Cardiac muscle cell (in vitro differentiated cells and primary cell): ENCODE measurements around the gene SSBP3. TPM values are rescaled to one million over a fixed set of nuclear protein-coding genes. Genes with fewer than 3 reads are reported as not detected.

Source experiments
- DNase-seq, 2 donors: peaks; one replicate each; pipeline versions ENCODE4 v3.0.0 to v3.0.0-alpha.2; 2010 to 2017; ENCODE audit warnings: low read depth in 1 of 2, low spot score in 1 of 2
- H3K27ac ChIP-seq: fragments of 200-600 bp; sonication (generic); 2 replicates; pipeline ENCODE4 v1.5.1; 2016
- H3K27me3 ChIP-seq: fragments of 200-600 bp; sonication (generic); 2 replicates; pipeline ENCODE4 v1.6.0; 2016; ENCODE audit warnings: control low read depth
- H3K36me3 ChIP-seq: fragments of 200-600 bp; sonication (generic); 2 replicates; pipeline ENCODE4 v1.5.1; 2016; ENCODE audit warnings: control low read depth
- H3K4me1 ChIP-seq: fragments of 200-600 bp; sonication (generic); 2 replicates; pipeline ENCODE4 v1.8.1; 2017; ENCODE audit warnings: low read depth, mild to moderate bottlenecking, mixed run types
- H3K4me3 ChIP-seq: fragments of 200-600 bp; sonication (generic); 2 replicates; pipeline ENCODE4 v1.5.1; 2016; ENCODE audit warnings: mild to moderate bottlenecking
- H3K9me3 ChIP-seq: fragments of 200-600 bp; sonication (generic); 2 replicates; pipeline ENCODE4 v1.5.1; 2017; ENCODE audit warnings: low read depth, mild to moderate bottlenecking, control low read depth
- CTCF ChIP-seq: IDR thresholded peaks from 2 replicates; pipeline ENCODE4 v1.5.1; 2012; ENCODE audit warnings: low read depth, mild to moderate bottlenecking, low read length
- polyA plus RNA-seq: library from polyadenylated mRNA; unstranded; fragments of >200 nt; fragmentation: Nextera tagmentation; extraction: Ambion mirVana; gene quantifications from 2 replicates; pipeline ENCODE4 v1.2.1, GENCODE V29; 2016
- total RNA-seq: library from RNA; depleted of rRNA; stranded (reverse); fragments of >200 nt; gene quantifications from 2 replicates; pipeline ENCODE4 v1.2.3, GENCODE V29; 2016

SSBP3 gene
- total and polyA plus RNA-seq, 2 experiments from 2014 or later: 40.2 to 81.0 TPM

DNA sequence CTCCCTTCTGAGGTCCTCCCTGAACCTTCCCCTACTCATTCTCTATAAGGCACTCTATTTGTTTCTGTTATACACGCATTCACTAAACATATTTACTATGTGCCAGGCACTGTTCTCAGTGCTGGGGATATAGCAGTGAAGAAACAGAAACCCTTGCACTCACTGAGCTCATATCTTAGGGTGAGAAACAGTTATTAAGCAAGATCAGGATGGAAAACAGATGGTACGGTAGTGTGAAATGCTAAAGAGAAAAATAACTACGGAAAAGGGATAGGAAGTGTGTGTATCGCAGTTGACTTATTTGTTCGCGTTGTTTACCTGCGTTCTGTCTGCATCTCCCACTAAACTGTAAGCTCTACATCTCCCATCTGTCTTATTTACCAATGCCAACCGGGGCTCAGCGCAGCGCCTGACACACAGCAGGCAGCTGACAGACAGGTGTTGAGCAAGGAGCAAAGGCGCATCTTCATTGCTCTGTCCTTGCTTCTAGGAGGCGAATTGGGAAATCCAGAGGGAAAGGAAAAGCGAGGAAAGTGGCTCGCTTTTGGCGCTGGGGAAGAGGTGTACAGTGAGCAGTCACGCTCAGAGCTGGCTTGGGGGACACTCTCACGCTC, 206.9 kb downstream of the SSBP3 start:
- DNase-seq: no peak
- no peak for TF ChIP-seq CTCF
- peak overlapping the region; percentile 60 for H3K4me3 ChIP-seq
- no peak overlapping the region for H3K27ac ChIP-seq
- H3K27me3 ChIP-seq: no peaks in the 10 kb centered on the region
- H3K36me3 ChIP-seq: no peaks in the 10 kb centered on the region
- peaks cover 9% of the 10 kb centered on the region for H3K4me1 ChIP-seq
- no peaks in the 10 kb centered on the region for H3K9me3 ChIP-seq

GRCh38 chr1:54193453-54193852, 212.7 kb downstream of the SSBP3 start:
- no peak for DNase-seq

DNA sequence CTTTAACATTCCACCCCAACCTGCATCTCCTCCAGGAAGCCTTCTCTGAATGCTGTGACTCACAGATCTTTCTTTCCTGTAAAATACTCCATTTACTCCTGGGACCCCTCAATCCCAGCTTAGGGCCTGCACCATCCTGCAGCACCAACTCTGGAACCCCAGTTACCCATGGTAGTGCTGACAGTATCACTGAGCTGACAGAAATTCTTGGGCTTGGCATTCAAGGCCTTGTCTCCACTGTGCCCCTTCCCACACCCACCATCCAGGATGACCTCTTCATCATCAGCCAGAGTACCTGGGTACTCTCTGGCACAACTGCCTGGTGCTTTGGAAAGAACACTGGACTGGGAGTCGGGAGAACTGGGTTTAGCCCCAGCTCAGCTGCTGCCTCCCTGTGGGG, 214.7 kb downstream of the SSBP3 start:
- Histone ChIP-seq H3K9me3 (no peaks in the 10 kb centered on the region), H3K36me3 (no peaks in the 10 kb centered on the region), H3K27me3 (no peaks in the 10 kb centered on the region), H3K27ac (no peak overlapping the region), H3K4me3 (no peak overlapping the region), H3K4me1 (no peaks in the 10 kb centered on the region)
- DNase-seq: no peak
- TF ChIP-seq CTCF: no peak

More at GRCh38 chr1:54193453-54193852, 212.7 kb downstream of the SSBP3 start:
- Histone ChIP-seq H3K27me3 (no peaks in the 10 kb centered on the region), H3K4me1 (no peaks in the 10 kb centered on the region), H3K36me3 (no peaks in the 10 kb centered on the region), H3K9me3 (no peaks in the 10 kb centered on the region), H3K27ac (no peak overlapping the region), H3K4me3 (no peak overlapping the region)
- TF ChIP-seq CTCF: no peak

- no peaks in the 10 kb centered on the region for H3K36me3 ChIP-seq
- no peak for DNase-seq
- TF ChIP-seq CTCF: no peak
Observed at GRCh38 chr1:54190526-54190925, 215.7 kb downstream of the SSBP3 start.

GRCh38 chr1:54188291-54188690, 217.9 kb downstream of the SSBP3 start:
- no peak for DNase-seq
- H3K9me3 ChIP-seq: no peaks in the 10 kb centered on the region
- H3K36me3 ChIP-seq: no peaks in the 10 kb centered on the region
- no peak overlapping the region for H3K27ac ChIP-seq
- H3K4me1 ChIP-seq: no peaks in the 10 kb centered on the region
- no peak overlapping the region for H3K4me3 ChIP-seq
- H3K27me3 ChIP-seq: no peaks in the 10 kb centered on the region
- no peak for TF ChIP-seq CTCF

More at GRCh38 chr1:54190526-54190925, 215.7 kb downstream of the SSBP3 start:
- no peaks in the 10 kb centered on the region for H3K27me3 ChIP-seq
- H3K27ac ChIP-seq: no peak overlapping the region
- H3K4me1 ChIP-seq: no peaks in the 10 kb centered on the region
- no peak overlapping the region for H3K4me3 ChIP-seq
- no peaks in the 10 kb centered on the region for H3K9me3 ChIP-seq

DNA sequence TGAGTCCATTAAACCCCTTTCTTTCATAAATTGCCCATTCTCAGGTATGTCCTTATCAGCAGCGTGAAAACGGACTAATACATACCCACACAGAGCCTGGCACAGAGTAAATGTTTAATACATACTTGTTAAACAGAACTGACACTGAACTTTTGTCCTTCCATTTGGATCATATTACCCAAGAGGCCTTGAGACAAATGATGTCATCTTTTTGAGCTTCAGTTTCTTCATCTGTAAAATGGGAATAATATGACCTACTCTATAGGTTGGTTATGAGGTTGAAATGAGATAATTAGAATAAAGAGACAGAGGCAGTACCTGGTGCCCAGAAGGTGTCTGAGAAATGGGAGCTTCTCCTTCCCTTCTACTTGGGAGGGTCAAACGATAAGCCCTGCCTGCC, 220.1 kb downstream of the SSBP3 start:
- no peaks in the 10 kb centered on the region for H3K36me3 ChIP-seq
- no peak for DNase-seq
- H3K27ac ChIP-seq: no peak overlapping the region
- no peak overlapping the region for H3K4me3 ChIP-seq
- H3K9me3 ChIP-seq: no peaks in the 10 kb centered on the region
- H3K4me1 ChIP-seq: no peaks in the 10 kb centered on the region
- no peaks in the 10 kb centered on the region for H3K27me3 ChIP-seq
- TF ChIP-seq CTCF: no peak
